ENCODE data around the gene USP5.
A peak's percentile ranks its signal among the peaks of the same experiment; 100 is the strongest.

The USP5 gene

GRCh38 chr12:6866163-6866919 is 14.4 kb downstream of the USP5 start:
- Histone ChIP-seq H3K27ac (no peak overlapping the region), H3K9ac (no peak overlapping the region), H3K79me2 (ENCODE audit: insufficient read depth, low read depth) (peaks cover 25% of the 10 kb centered on the region), H4K20me1 (ENCODE audit: insufficient read depth) (peaks cover 12% of the 10 kb centered on the region; the same call in 1 of the 2 replicates), H2AFZ (ENCODE audit: low read depth) (peak overlapping the region; percentile 57; the same call in 1 of the 2 replicates), H3K4me3 (IDR thresholded peaks at IDR 0.05; ENCODE audit: insufficient read depth, low read depth, low read length) (peak overlapping the region; percentile 4), H3K4me2 (peak overlapping the region; percentile 88), H3K36me3 (ENCODE audit: insufficient read depth) (no peaks in the 10 kb centered on the region; the same call in 1 of the 2 replicates), H3K27me3 (ENCODE audit: insufficient read depth, low read depth) (no peaks in the 10 kb centered on the region), H3K4me1 (ENCODE audit: low read depth, poor library complexity, severe bottlenecking) (peaks cover 31% of the 10 kb centered on the region)
- no peak for TF ChIP-seq CTCF (conservative IDR thresholded peaks at IDR 0.05; ENCODE audit: low read depth, low read length)

- H2AFZ ChIP-seq (ENCODE audit: low read depth), result peak overlapping the region; percentile 57
- H3K79me2 ChIP-seq (ENCODE audit: insufficient read depth, low read depth), result peaks cover 25% of the 10 kb centered on the region
- H3K27me3 ChIP-seq (ENCODE audit: insufficient read depth, low read depth), result no peaks in the 10 kb centered on the region
- no peak for TF ChIP-seq CTCF (conservative IDR thresholded peaks at IDR 0.05; ENCODE audit: low read depth, low read length)
- no peak overlapping the region for H3K27ac ChIP-seq
- H3K4me1 ChIP-seq (ENCODE audit: low read depth, poor library complexity, severe bottlenecking), result peaks cover 37% of the 10 kb centered on the region
- H3K4me2 ChIP-seq, result peak overlapping the region; percentile 88
- peak overlapping the region; percentile 4 for H3K4me3 ChIP-seq (IDR thresholded peaks at IDR 0.05; ENCODE audit: insufficient read depth, low read depth, low read length)
- peaks cover 12% of the 10 kb centered on the region; the same call in 1 of the 2 replicates for H4K20me1 ChIP-seq (ENCODE audit: insufficient read depth)
- H3K9ac ChIP-seq, result peak overlapping the region; percentile 95; the same call in 1 of the 2 replicates
- no peaks in the 10 kb centered on the region; the same call in 1 of the 2 replicates for H3K36me3 ChIP-seq (ENCODE audit: insufficient read depth)
Observed at GRCh38 chr12:6866920-6867412, 15.0 kb downstream of the USP5 start.

GRCh38 chr12:6867413-6868210 is 15.7 kb downstream of the USP5 start, which contains the start of gene TPI1:
TSS of gene TPI1 (plus strand) at chr12:6867531. CDS start at chr12:6867567, 36 bp downstream.
- Histone ChIP-seq H4K20me1 (ENCODE audit: insufficient read depth) (peaks cover 12% of the 10 kb centered on the region; the same call in 1 of the 2 replicates), H3K79me2 (ENCODE audit: insufficient read depth, low read depth) (peaks cover 25% of the 10 kb centered on the region), H3K36me3 (ENCODE audit: insufficient read depth) (no peaks in the 10 kb centered on the region; the same call in 1 of the 2 replicates), H3K27ac (peak within 1 kb of the TSS; percentile 81), H3K4me1 (ENCODE audit: low read depth, poor library complexity, severe bottlenecking) (peaks cover 40% of the 10 kb centered on the region), H2AFZ (ENCODE audit: low read depth) (peak within 1 kb of the TSS; percentile 57), H3K4me3 (IDR thresholded peaks at IDR 0.05; ENCODE audit: insufficient read depth, low read depth, low read length) (peak within 1 kb of the TSS; percentile 4), H3K4me2 (peak within 1 kb of the TSS; percentile 88), H3K27me3 (ENCODE audit: insufficient read depth, low read depth) (no peaks in the 10 kb centered on the region), H3K9ac (peak within 1 kb of the TSS; percentile 95)
- TF ChIP-seq CTCF (conservative IDR thresholded peaks at IDR 0.05; ENCODE audit: low read depth, low read length), result no peak

- no peaks in the 10 kb centered on the region; the same call in 1 of the 2 replicates for H3K36me3 ChIP-seq (ENCODE audit: insufficient read depth)
- peaks cover 25% of the 10 kb centered on the region for H3K79me2 ChIP-seq (ENCODE audit: insufficient read depth, low read depth)
- H4K20me1 ChIP-seq (ENCODE audit: insufficient read depth), result peaks cover 12% of the 10 kb centered on the region; the same call in 1 of the 2 replicates
- TF ChIP-seq CTCF (conservative IDR thresholded peaks at IDR 0.05; ENCODE audit: low read depth, low read length), result no peak
- no peaks in the 10 kb centered on the region for H3K27me3 ChIP-seq (ENCODE audit: insufficient read depth, low read depth)
- peaks cover 40% of the 10 kb centered on the region for H3K4me1 ChIP-seq (ENCODE audit: low read depth, poor library complexity, severe bottlenecking)
- peak overlapping the region; percentile 81 for H3K27ac ChIP-seq
- peak overlapping the region; percentile 95; the same call in 1 of the 2 replicates for H3K9ac ChIP-seq
- no peak overlapping the region for H3K4me3 ChIP-seq (IDR thresholded peaks at IDR 0.05; ENCODE audit: insufficient read depth, low read depth, low read length)
- peak overlapping the region; percentile 65 for H3K4me2 ChIP-seq
- no peak overlapping the region for H2AFZ ChIP-seq (ENCODE audit: low read depth)
Observed at GRCh38 chr12:6868211-6869048, 16.5 kb downstream of the USP5 start.

Data from KMS-11 (cell line).